Measurements from ENCODE around the gene RGMA. TPM values are rescaled to one million over a fixed set of nuclear protein-coding genes. Genes with fewer than 3 reads are reported as not detected.

Gene RGMA
- total RNA-seq = 11.4 and 11.8 TPM in 2 replicates
- long read RNA-seq, partial matches to known transcripts = 0 of 1 reads
- long read RNA-seq, other reads (novel, unspliced or antisense) = 1 of 1 reads

- Mint-ChIP-seq H3K4me1 (ENCODE audit: low read depth) (peaks cover 4% of the 10 kb centered on the region), H3K36me3 (ENCODE audit: insufficient read depth) (no peaks in the 10 kb centered on the region), H3K27ac (peak within 1 kb of the TSS; percentile 53), H3K27me3 (peaks cover 41% of the 10 kb centered on the region), H3K4me3 (ENCODE audit: low read depth) (peak within 1 kb of the TSS; percentile 74), H3K9me3 (ENCODE audit: low read depth) (no peaks in the 10 kb centered on the region)
- no peak for DNase-seq (ENCODE audit: low spot score, unreplicated experiment)
- no peak for TF ChIP-seq CTCF (IDR thresholded peaks at IDR 0.05; ENCODE audit: unreplicated experiment)
Observed at GRCh38 chr15:93088981-93089726, at the start of gene RGMA. RGMA (minus strand) TSS chr15:93089211; CDS start chr15:93088932, 279 bp downstream.

- H3K4me3 Mint-ChIP-seq (ENCODE audit: low read depth) = no peak overlapping the region
- peaks cover 36% of the 10 kb centered on the region for H3K27me3 Mint-ChIP-seq
- no peak for TF ChIP-seq CTCF (IDR thresholded peaks at IDR 0.05; ENCODE audit: unreplicated experiment)
- no peaks in the 10 kb centered on the region for H3K9me3 Mint-ChIP-seq (ENCODE audit: low read depth)
- H3K27ac Mint-ChIP-seq = no peak overlapping the region
- no peak for DNase-seq (ENCODE audit: low spot score, unreplicated experiment)
- H3K36me3 Mint-ChIP-seq (ENCODE audit: insufficient read depth) = no peaks in the 10 kb centered on the region
- peaks cover 7% of the 10 kb centered on the region for H3K4me1 Mint-ChIP-seq (ENCODE audit: low read depth)
Observed at GRCh38 chr15:93136606-93137005, 47.6 kb upstream of the RGMA start.

GRCh38 chr15:93135997-93136397 lies 47.0 kb upstream of the RGMA start:
- Mint-ChIP-seq H3K27ac (no peak overlapping the region), H3K9me3 (ENCODE audit: low read depth) (no peaks in the 10 kb centered on the region), H3K36me3 (ENCODE audit: insufficient read depth) (no peaks in the 10 kb centered on the region), H3K27me3 (peaks cover 36% of the 10 kb centered on the region), H3K4me1 (ENCODE audit: low read depth) (peaks cover 7% of the 10 kb centered on the region), H3K4me3 (ENCODE audit: low read depth) (no peak overlapping the region)
- no peak for TF ChIP-seq CTCF (IDR thresholded peaks at IDR 0.05; ENCODE audit: unreplicated experiment)
- DNase-seq (ENCODE audit: low spot score, unreplicated experiment) = no peak

GRCh38 chr15:93135459-93135858 lies 46.4 kb upstream of the RGMA start:
- H3K4me1 Mint-ChIP-seq (ENCODE audit: low read depth) = peaks cover 4% of the 10 kb centered on the region
- no peaks in the 10 kb centered on the region for H3K9me3 Mint-ChIP-seq (ENCODE audit: low read depth)
- H3K27ac Mint-ChIP-seq = no peak overlapping the region
- H3K27me3 Mint-ChIP-seq = peaks cover 36% of the 10 kb centered on the region
- no peak overlapping the region for H3K4me3 Mint-ChIP-seq (ENCODE audit: low read depth)
- no peak for DNase-seq (ENCODE audit: low spot score, unreplicated experiment)
- H3K36me3 Mint-ChIP-seq (ENCODE audit: insufficient read depth) = no peaks in the 10 kb centered on the region
- TF ChIP-seq CTCF (IDR thresholded peaks at IDR 0.05; ENCODE audit: unreplicated experiment) = no peak

- Mint-ChIP-seq H3K4me3 (ENCODE audit: low read depth) (no peak overlapping the region), H3K9me3 (ENCODE audit: low read depth) (no peaks in the 10 kb centered on the region), H3K27me3 (peaks cover 16% of the 10 kb centered on the region), H3K36me3 (ENCODE audit: insufficient read depth) (no peaks in the 10 kb centered on the region), H3K27ac (no peak overlapping the region), H3K4me1 (ENCODE audit: low read depth) (peaks cover 3% of the 10 kb centered on the region)
- TF ChIP-seq CTCF (IDR thresholded peaks at IDR 0.05; ENCODE audit: unreplicated experiment) = no peak
- DNase-seq (ENCODE audit: low spot score, unreplicated experiment) = no peak
Observed at GRCh38 chr15:93131485-93132095, 42.6 kb upstream of the RGMA start.

Measured in progenitor cell of endocrine pancreas (in vitro differentiated cells).